MCF 10A (cell line): ENCODE results near the gene HIPK4. TPM values are rescaled to one million over a fixed set of nuclear protein-coding genes. Genes with fewer than 3 reads are reported as not detected.
A peak's percentile ranks its signal among the peaks of the same experiment; 100 is the strongest.

Experiments
- BruUV-seq: library from RNA; stranded (reverse); fragments of 400-500 nt; replicated peaks from 2 replicates; lab custom pipeline; 2021; lab: Mats Ljungman, UMichigan
- CTCF ChIA-PET: fragments of 300-600 bp; sonication (Branson Sonifier 250); formaldehyde crosslinking; extraction: SDS; loops from one replicate; lab custom pipeline; 2021; ENCODE audit warnings: antibody characterized with exemption, inconsistent platforms; lab: Yijun Ruan, JAX
- POLR2A ChIA-PET: fragments of 300-600, 350-650 bp; sonication (Branson Sonifier 250); formaldehyde crosslinking; extraction: SDS; loops from one replicate; lab custom pipeline; 2020; ENCODE audit warnings: antibody characterized with exemption, inconsistent platforms; lab: Yijun Ruan, JAX
- DNase-seq: peaks from one replicate; pipeline ENCODE4 v3.0.0-alpha.2; 2018; ENCODE audit not compliant: unreplicated experiment
- H3K27ac Mint-ChIP-seq: one replicate; pipeline ENCODE4 v1.8.0; 2022; ENCODE audit warnings: mild to moderate bottlenecking, low read depth, mixed read lengths; ENCODE audit not compliant: unreplicated experiment
- H3K27me3 Mint-ChIP-seq: one replicate; pipeline ENCODE4 v1.8.0; 2022; ENCODE audit warnings: mixed read lengths; ENCODE audit not compliant: insufficient read depth, unreplicated experiment
- H3K36me3 Mint-ChIP-seq: one replicate; pipeline ENCODE4 v1.8.0; 2022; ENCODE audit warnings: mild to moderate bottlenecking, moderate library complexity, mixed read lengths; ENCODE audit not compliant: insufficient read depth, unreplicated experiment
- H3K4me1 Mint-ChIP-seq: one replicate; pipeline ENCODE4 v1.8.0; 2022; ENCODE audit warnings: mixed read lengths; ENCODE audit not compliant: insufficient read depth, unreplicated experiment
- H3K4me3 Mint-ChIP-seq: one replicate; pipeline ENCODE4 v1.8.0; 2022; ENCODE audit warnings: mild to moderate bottlenecking, moderate library complexity, mixed read lengths; ENCODE audit not compliant: unreplicated experiment
- H3K9me3 Mint-ChIP-seq: one replicate; pipeline ENCODE4 v1.8.0; 2022; ENCODE audit warnings: mixed read lengths; ENCODE audit not compliant: unreplicated experiment
- intact Hi-C: fragments of 100-400 bp; cut with micrococcal nuclease; formaldehyde crosslinking; loops from 2 replicates; pipeline ENCODE4 v1.14.1; 2022
- total RNA-seq: library from RNA; stranded (reverse); gene quantifications from 2 replicates; pipeline ENCODE4 v1.2.3, GENCODE V29; 2022
- TF ChIP-seq, protein P1 (sequence below): fragments of 200-600 bp; IDR thresholded peaks from one replicate; pipeline ENCODE4 v1.8.0; 2022; ENCODE audit warnings: antibody characterized with exemption, mild to moderate bottlenecking; ENCODE audit not compliant: unreplicated experiment

The HIPK4 gene
- total RNA-seq, 1 experiment from 2014 or later: not detected

DNA sequence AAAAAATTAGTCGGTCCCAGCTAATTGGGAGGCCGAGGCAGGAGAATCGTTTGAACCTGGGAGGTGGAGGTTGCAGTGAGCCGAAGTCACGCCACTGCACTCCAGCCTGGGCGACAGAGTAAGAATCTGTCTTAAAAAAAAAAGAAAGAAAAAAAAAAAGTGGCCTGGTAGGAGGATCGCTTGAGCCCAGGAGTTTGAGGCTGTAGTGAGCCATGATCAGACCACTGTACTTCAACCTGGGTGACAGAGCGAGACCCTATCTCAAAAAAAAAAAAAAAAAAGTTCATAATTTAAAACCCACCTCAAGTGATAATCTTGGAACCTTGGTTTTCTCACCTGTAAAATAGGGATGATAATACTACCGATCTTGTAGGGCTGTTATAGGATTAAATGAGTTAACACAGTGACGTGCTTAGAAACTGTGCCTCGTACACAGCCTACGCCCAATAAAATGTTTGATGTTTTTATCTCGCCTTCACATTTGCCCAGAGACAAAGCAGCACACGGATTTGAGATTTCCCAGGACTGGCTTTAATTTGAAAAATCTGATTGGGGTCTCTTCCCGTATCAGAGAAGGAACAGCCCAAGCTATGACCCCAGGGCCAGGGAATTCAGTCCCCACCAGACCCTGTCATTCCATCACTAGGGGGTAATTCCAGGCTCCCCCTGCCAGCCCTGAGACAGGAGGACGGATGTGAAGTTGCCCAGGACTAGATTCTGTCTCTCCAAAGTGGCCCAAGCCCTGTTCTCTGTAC lies 32.2 kb upstream of the HIPK4 start:
- intact Hi-C loops: loop anchor here (2.0 kb wide), 1 partner anchor 107 kb away; no protein-coding TSS in a partner anchor
- Mint-ChIP-seq H3K27me3 (no peaks in the 10 kb centered on the region), H3K36me3 (peaks cover 22% of the 10 kb centered on the region), H3K4me3 (peak overlapping the region; percentile 86), H3K9me3 (no peaks in the 10 kb centered on the region), H3K4me1 (peaks cover under 1% of the 10 kb centered on the region), H3K27ac (peak overlapping the region; percentile 96)
- DNase-seq: no peak
- POLR2A ChIA-PET: interaction anchor here (0.7 to 5.5 kb wide), 9 partner anchors 10 to 942 kb away, joined by 3 to 125 read pairs (median 9); partner anchors contain the start of genes B9D2, BLVRB, C19orf47 and PLD3
- BruUV-seq: no TSS peak
- TF ChIP-seq, protein P1, sequence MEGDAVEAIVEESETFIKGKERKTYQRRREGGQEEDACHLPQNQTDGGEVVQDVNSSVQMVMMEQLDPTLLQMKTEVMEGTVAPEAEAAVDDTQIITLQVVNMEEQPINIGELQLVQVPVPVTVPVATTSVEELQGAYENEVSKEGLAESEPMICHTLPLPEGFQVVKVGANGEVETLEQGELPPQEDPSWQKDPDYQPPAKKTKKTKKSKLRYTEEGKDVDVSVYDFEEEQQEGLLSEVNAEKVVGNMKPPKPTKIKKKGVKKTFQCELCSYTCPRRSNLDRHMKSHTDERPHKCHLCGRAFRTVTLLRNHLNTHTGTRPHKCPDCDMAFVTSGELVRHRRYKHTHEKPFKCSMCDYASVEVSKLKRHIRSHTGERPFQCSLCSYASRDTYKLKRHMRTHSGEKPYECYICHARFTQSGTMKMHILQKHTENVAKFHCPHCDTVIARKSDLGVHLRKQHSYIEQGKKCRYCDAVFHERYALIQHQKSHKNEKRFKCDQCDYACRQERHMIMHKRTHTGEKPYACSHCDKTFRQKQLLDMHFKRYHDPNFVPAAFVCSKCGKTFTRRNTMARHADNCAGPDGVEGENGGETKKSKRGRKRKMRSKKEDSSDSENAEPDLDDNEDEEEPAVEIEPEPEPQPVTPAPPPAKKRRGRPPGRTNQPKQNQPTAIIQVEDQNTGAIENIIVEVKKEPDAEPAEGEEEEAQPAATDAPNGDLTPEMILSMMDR: no peak
- CTCF ChIA-PET: interaction anchor here (0.6 to 3.2 kb wide), 8 partner anchors 11 to 216 kb away, joined by 3 to 18 read pairs (median 4); partner anchors contain the start of genes BLVRB and SERTAD3

DNA sequence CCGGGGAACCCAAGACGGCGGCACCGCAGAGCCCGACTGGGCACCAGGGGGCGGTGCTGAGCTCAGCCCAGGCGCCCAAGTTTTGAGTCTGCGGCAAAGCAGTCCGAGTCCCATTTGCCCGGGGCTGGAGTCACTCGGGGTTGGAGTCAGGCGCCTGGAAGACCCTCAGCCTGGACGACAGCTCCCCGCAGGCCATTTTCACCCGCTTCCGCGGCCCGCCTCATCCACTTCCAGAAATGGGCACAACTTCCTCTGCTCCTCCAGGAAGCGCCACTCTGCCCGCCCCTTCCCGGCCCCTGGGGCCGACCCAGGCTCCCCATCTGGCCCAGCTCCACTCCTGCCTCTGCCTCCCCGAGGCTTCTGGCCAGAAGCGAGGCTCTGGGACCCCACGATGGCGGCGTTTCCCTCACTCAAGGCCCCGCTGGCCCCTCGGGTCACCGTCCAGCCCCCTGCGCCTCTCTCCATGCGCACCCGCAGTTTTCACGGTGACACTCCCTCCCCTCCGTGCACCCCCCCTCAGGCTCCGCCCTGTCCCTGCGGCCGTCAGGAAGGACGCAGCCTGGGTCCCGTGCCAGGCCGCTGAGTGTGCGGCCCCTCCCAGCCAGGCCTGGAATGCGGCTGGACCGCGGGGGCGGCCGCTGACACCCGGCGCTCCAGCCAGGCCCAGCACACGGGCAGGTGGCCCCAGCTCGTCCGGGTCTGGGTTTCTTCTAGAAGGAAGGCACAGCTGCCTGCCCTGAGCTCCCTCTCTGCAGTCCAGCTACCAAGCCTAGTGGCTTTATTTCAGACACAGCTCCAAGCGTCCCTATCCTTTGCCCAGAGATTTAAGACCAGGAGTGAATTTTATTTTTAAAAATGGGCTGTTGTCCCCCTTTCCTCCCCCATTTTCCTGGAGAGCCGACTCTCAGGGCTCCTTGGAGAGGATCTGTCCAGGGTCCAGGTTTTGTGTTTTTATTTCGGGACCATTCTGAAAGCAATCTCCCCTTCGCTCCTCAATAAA lies 31.1 kb upstream of the HIPK4 start:
- TSS peak; percentile 78 for BruUV-seq
- TF ChIP-seq, protein P1: peak; percentile 96
- POLR2A ChIA-PET: interaction anchor here (0.6 to 5.5 kb wide), 19 partner anchors 9 to 943 kb away, joined by 3 to 125 read pairs (median 4); partner anchors contain the start of genes ACTMAP, B9D2, BLVRB and C19orf47
- Mint-ChIP-seq H3K36me3 (peaks cover 22% of the 10 kb centered on the region), H3K9me3 (no peaks in the 10 kb centered on the region), H3K27ac (peak overlapping the region; percentile 96), H3K27me3 (no peaks in the 10 kb centered on the region), H3K4me1 (peaks cover 6% of the 10 kb centered on the region), H3K4me3 (peak overlapping the region; percentile 86)
- DNase-seq: peak; percentile 96
- intact Hi-C loops: loop anchor here (1.0 to 2.0 kb wide), 4 partner anchors 22 to 116 kb away; no protein-coding TSS in a partner anchor
- CTCF ChIA-PET: interaction anchor here (0.6 to 3.2 kb wide), 28 partner anchors 8 to 318 kb away, joined by 3 to 18 read pairs (median 4); partner anchors contain the start of genes BLVRB, LTBP4, SERTAD3 and SPTBN4

DNA sequence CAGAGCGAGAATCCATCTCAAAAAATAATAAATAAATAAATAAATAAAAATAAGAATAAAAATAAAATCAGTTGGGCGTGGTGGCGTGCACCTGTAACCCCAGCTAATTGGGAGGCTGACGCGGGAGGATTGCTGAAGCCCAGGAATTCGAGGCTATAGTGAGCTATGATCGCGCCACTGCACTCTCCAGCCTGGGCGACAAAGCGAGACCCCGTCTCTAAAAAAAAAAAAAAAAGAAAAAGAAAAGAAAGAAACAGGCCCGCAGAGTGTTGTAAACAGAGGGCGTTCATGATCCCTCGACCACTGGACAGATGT lies 30.4 kb upstream of the HIPK4 start:
- Mint-ChIP-seq H3K4me1 (peaks cover 6% of the 10 kb centered on the region), H3K4me3 (peak overlapping the region; percentile 86), H3K27ac (peak overlapping the region; percentile 96), H3K9me3 (no peaks in the 10 kb centered on the region), H3K36me3 (peaks cover 16% of the 10 kb centered on the region), H3K27me3 (no peaks in the 10 kb centered on the region)
- ChIA-PET POLR2A (interaction anchor here (0.6 to 5.5 kb wide), 16 partner anchors 8 to 330 kb away, joined by 3 to 125 read pairs (median 6); partner anchors contain the start of genes ACTMAP, BLVRB, C19orf47 and PLD3), CTCF (interaction anchor here (0.6 to 3.2 kb wide), 26 partner anchors 9 to 319 kb away, joined by 3 to 18 read pairs (median 4); partner anchors contain the start of genes BLVRB, LTBP4, SERTAD3 and SPTBN4)
- intact Hi-C loops: loop anchor here (1.0 to 2.0 kb wide), 4 partner anchors 23 to 115 kb away; no protein-coding TSS in a partner anchor
- DNase-seq: no peak
- BruUV-seq: no TSS peak
- TF ChIP-seq, protein P1: no peak
